Glutamatergic neuron (in vitro differentiated cells): Measurements from ENCODE around the gene MAST4. TPM values are rescaled to one million over a fixed set of nuclear protein-coding genes. Genes with fewer than 3 reads are reported as not detected.

Experiments used
- DNase-seq: peaks from one replicate; pipeline ENCODE4 v3.0.0; 2022
- H3K27ac Mint-ChIP-seq: one replicate; pipeline ENCODE4 v1.8.0; 2020; ENCODE audit warnings: mild to moderate bottlenecking, mixed read lengths, inconsistent platforms; ENCODE audit not compliant: unreplicated experiment
- H3K27me3 Mint-ChIP-seq: one replicate; pipeline ENCODE4 v1.8.0; 2020; ENCODE audit warnings: mild to moderate bottlenecking, moderate library complexity, mixed read lengths, inconsistent platforms; ENCODE audit not compliant: unreplicated experiment
- H3K36me3 Mint-ChIP-seq: one replicate; pipeline ENCODE4 v1.8.0; 2020; ENCODE audit warnings: mild to moderate bottlenecking, mixed read lengths, inconsistent platforms; ENCODE audit not compliant: unreplicated experiment
- H3K4me1 Mint-ChIP-seq: one replicate; pipeline ENCODE4 v1.8.0; 2020; ENCODE audit warnings: mild to moderate bottlenecking, low read depth, mixed read lengths, inconsistent platforms; ENCODE audit not compliant: unreplicated experiment
- H3K4me3 Mint-ChIP-seq: one replicate; pipeline ENCODE4 v1.8.0; 2020; ENCODE audit warnings: mild to moderate bottlenecking, mixed read lengths, inconsistent platforms; ENCODE audit not compliant: unreplicated experiment
- H3K9me3 Mint-ChIP-seq: one replicate; pipeline ENCODE4 v1.8.0; 2020; ENCODE audit warnings: mild to moderate bottlenecking, moderate library complexity, mixed read lengths, inconsistent platforms; ENCODE audit not compliant: unreplicated experiment
- CTCF ChIP-seq: fragments of 200-600 bp; sonication (generic); IDR thresholded peaks from one replicate; pipeline ENCODE4 v1.5.0; 2021; ENCODE audit not compliant: partially characterized antibody, unreplicated experiment
- total RNA-seq: library from RNA; stranded (reverse); fragmentation: NEBNext Ultra II Directional; extraction: Animal tissue kit (Norgen Biotek cat#: 25700); gene quantifications from one replicate; pipeline ENCODE4 v1.2.1, GENCODE V29; 2021; ENCODE audit not compliant: unreplicated experiment

MAST4 gene
- total RNA-seq, 1 donor from 2014 or later = 11.5 TPM

- TF ChIP-seq CTCF = no peak
- Mint-ChIP-seq H3K9me3 (no peaks in the 10 kb centered on the region), H3K4me1 (peaks cover 8% of the 10 kb centered on the region), H3K27ac (no peak overlapping the region), H3K4me3 (no peak overlapping the region), H3K27me3 (peaks cover 1% of the 10 kb centered on the region), H3K36me3 (no peaks in the 10 kb centered on the region)
- no peak for DNase-seq
Measured at GRCh38 chr5:66642538-66642937, 46.3 kb downstream of the MAST4 start.

DNA sequence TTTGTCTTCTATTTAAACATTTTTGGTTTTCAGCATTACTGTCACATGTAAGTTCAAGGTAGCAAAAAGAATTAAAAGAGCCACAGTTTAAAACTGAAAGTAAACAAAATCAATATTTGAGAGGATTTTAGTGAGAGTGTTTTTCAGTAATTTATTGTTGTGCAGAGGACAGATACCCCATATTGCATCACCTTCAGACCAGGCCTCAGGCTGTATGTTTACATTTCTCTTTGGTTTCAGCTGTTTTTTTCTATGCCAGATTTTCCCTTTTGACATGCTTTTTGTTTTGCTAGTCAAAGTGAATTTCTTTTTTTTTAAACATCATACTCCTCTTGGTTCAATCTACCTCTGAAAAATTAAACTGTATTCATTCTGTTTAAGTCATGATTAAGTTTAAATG is 47.2 kb downstream of the MAST4 start:
- no peak for TF ChIP-seq CTCF
- H3K4me3 Mint-ChIP-seq = no peak overlapping the region
- H3K27ac Mint-ChIP-seq = no peak overlapping the region

GRCh38 chr5:66644111-66644510 is 47.9 kb downstream of the MAST4 start:
- TF ChIP-seq CTCF = no peak
- Mint-ChIP-seq H3K4me1 (peaks cover 8% of the 10 kb centered on the region), H3K27ac (no peak overlapping the region), H3K27me3 (peaks cover 1% of the 10 kb centered on the region), H3K4me3 (no peak overlapping the region), H3K9me3 (no peaks in the 10 kb centered on the region), H3K36me3 (no peaks in the 10 kb centered on the region)
- no peak for DNase-seq

More for the DNA sequence above, 47.2 kb downstream of the MAST4 start:
- Mint-ChIP-seq H3K9me3 (no peaks in the 10 kb centered on the region), H3K27me3 (peaks cover 1% of the 10 kb centered on the region), H3K4me1 (peaks cover 8% of the 10 kb centered on the region), H3K36me3 (no peaks in the 10 kb centered on the region)
- DNase-seq = no peak

DNA sequence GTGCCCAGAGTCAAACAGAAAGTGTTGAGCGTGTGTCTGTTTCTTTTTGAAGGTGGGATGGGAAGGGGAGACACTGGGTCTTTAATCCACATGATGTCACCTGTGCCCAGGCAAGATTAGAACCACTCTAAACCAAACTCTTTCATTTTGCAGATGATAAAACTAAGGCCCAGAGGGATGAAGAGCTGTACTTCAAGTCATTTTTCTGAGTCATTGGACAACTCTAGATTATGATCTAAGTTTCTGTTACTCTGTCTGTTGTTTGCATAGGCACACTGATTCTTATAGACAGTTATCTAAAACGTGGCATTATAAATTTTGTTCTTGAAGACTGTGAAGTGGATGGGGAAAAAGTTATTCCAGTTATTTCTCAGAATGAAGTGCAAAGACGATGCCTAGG is 48.8 kb downstream of the MAST4 start:
- Mint-ChIP-seq H3K4me3 (no peak overlapping the region), H3K27me3 (peaks cover 1% of the 10 kb centered on the region), H3K36me3 (no peaks in the 10 kb centered on the region), H3K9me3 (no peaks in the 10 kb centered on the region), H3K27ac (no peak overlapping the region), H3K4me1 (peaks cover 8% of the 10 kb centered on the region)
- TF ChIP-seq CTCF = no peak
- DNase-seq = no peak

DNA sequence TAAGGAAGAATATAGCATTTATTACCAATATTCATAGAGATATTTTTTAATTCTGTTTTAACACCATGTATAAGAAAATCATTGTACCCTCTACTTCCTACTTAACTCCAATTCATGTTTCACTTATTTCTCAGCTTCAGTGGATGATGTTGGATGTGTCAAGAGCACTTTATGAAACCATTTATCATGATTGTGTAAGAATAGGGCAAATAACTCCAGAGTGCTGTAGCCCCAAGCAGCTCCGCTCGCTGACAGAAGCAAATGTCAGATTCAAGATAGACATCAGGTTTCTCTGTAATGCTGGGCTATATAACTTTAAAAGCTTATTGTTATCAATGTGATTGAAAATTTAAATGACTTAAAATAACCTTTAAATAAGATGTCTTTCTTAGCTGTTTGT is 50.4 kb downstream of the MAST4 start:
- Mint-ChIP-seq H3K27ac (no peak overlapping the region), H3K4me1 (peaks cover 8% of the 10 kb centered on the region), H3K4me3 (no peak overlapping the region), H3K36me3 (peaks cover 7% of the 10 kb centered on the region), H3K27me3 (peaks cover 1% of the 10 kb centered on the region), H3K9me3 (no peaks in the 10 kb centered on the region)
- no peak for DNase-seq
- TF ChIP-seq CTCF = no peak
